Upper lobe of left lung (tissue), 6 donors: ENCODE measurements around the gene MAGI2. TPM values are rescaled to one million over a fixed set of nuclear protein-coding genes. Genes with fewer than 3 reads are reported as not detected.

Experiments used
- ATAC-seq, 2 donors: fragments of 200-7000 bp; cut with Tn5 transposase; one replicate each; pipeline ENCODE4 v1.9.1; 2022; ENCODE audit warnings: mild to moderate bottlenecking in 2 of 2, moderate library complexity in 2 of 2; ENCODE audit not compliant: low FRiP score in 2 of 2
- DNase-seq, 2 donors: peaks; one replicate each; pipeline ENCODE4 v3.0.0-alpha.2; 2019 to 2020
- H3K27ac ChIP-seq, 4 donors: fragments of 200-600 bp; sonication (generic); one replicate each; pipeline ENCODE4 v1.5.1; 2016 to 2019
- H3K27me3 ChIP-seq, 4 donors: fragments of 200-600 bp; sonication (generic); one replicate each; pipeline ENCODE4 v1.5.1; 2017 to 2019
- H3K36me3 ChIP-seq, 4 donors: fragments of 200-600 bp; sonication (generic); one replicate each; pipeline ENCODE4 v1.5.1; 2016 to 2019
- H3K4me1 ChIP-seq, 4 donors: fragments of 200-600 bp; sonication (generic); one replicate each; pipeline ENCODE4 v1.5.1; 2018 to 2019
- H3K4me3 ChIP-seq, 4 donors: fragments of 200-600 bp; sonication (generic); one replicate each; pipeline ENCODE4 v1.5.1; 2017 to 2019; ENCODE audit warnings: mild to moderate bottlenecking in 2 of 4, moderate library complexity in 1 of 4
- H3K9me3 ChIP-seq, 4 donors: fragments of 200-600 bp; sonication (generic); one replicate each; pipeline ENCODE4 v1.5.1; 2018 to 2019
- EP300 ChIP-seq, 4 donors: sonication (generic); formaldehyde crosslinking; IDR thresholded peaks; one replicate each; pipeline ENCODE4 v1.5.1; 2017; ENCODE audit warnings: antibody characterized with exemption in 4 of 4, control low read depth in 2 of 4
- POLR2A ChIP-seq, 4 donors: fragments of 450-650 bp; IDR thresholded peaks; one replicate each; pipeline ENCODE4 v1.5.1; 2016 to 2017; ENCODE audit warnings: antibody characterized with exemption in 4 of 4, mild to moderate bottlenecking in 2 of 4
- POLR2AphosphoS5 ChIP-seq, 2 donors: sonication (generic); formaldehyde crosslinking; IDR thresholded peaks; one replicate each; pipeline ENCODE4 v1.5.1; 2017; ENCODE audit warnings: antibody characterized with exemption in 2 of 2
- WGBS, 2 donors: methylation state at CpG; one replicate each; pipeline ENCODE4 v1.1.5; 2017 to 2018; 5-methylcytosine and 5-hydroxymethylcytosine counted together
- total RNA-seq, 6 donors: library from RNA; depleted of rRNA in 4 of 6; stranded (reverse); fragments of >200 nt in 4 of 6; gene quantifications; one replicate each; pipeline versions ENCODE4 v1.1.0 to v1.2.1, GENCODE V29; 2016 to 2021
- TF ChIP-seq, protein P1 (sequence below), 6 experiments: fragments of 450-650 bp in 4 of 6; fragments of 200-600 bp in 2 of 6; sonication (generic) in 2 of 6; IDR thresholded peaks; one replicate each; pipeline ENCODE4 v1.5.1; 2016 to 2019; ENCODE audit warnings: antibody characterized with exemption in 6 of 6
- donor health status: DM: no; HTN: no; CAD: no; lungs with moderate emphysema.
- donor health status: DM: no; HTN: yes; CAD: no; lungs with severe emphysema.

Gene MAGI2
- total RNA-seq, 6 donors from 2014 or later, result 7.9 to 84.9 (median 11.8) TPM

DNA sequence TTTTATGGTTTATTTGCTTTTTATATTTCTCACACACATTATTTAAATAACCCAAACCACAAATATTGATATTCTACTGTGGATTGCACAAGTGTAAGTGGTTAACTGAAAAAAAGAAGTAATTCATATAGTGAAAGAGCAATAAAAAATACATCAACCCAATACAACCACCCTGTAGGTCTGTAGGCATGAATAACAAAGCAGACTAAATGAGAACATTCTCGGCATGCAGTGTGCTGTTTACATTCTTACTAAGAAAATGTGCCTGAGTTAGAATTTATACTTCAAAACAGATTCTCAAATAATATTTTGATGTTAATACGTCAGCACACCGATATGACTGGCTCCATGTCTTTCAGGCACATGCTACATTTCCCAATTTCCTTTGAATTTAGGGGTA, 660.8 kb downstream of the MAGI2 start:
- H3K36me3 ChIP-seq, result no peaks in the 10 kb centered on the region
- no peaks in the 10 kb centered on the region for H3K4me1 ChIP-seq
- DNase-seq (no peak), ATAC-seq (no peak)
- H3K27ac ChIP-seq, result no peak overlapping the region
- no peaks in the 10 kb centered on the region for H3K27me3 ChIP-seq
- TF ChIP-seq EP300 (IDR thresholded peaks at IDR 0.05), result no peak
- 78 to 85% methylated on average over 3 of the region's 3 CpGs for WGBS, 2 donors
- H3K9me3 ChIP-seq, result peaks cover 0 to 4% (median 0%) of the 10 kb centered on the region in 4 donors
- no peak overlapping the region for H3K4me3 ChIP-seq

- 62 to 64% methylated on average over 6 of the region's 6 CpGs for WGBS, 2 donors
These were observed 661.5 kb downstream of the MAGI2 start for GRCh38 chr7:78792006-78792405.

DNA sequence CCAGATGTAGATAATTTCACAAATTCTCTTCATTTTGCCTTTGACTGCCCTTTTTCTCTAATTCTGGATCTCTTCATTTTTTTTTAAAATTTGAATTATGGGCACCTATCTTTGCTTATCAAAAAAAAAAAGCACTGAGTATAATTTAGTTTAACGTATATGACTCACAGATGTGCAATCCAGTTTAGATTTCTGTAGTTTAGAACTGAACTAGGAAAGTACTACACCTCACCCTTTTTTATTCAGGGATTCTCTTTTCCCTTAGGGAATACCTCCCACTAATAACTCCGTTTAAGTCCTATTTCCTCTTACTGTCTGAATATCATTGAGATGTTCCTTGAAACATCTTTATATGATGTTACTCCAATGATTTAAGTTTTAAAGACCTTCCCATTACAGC, 665.0 kb downstream of the MAGI2 start:
- DNase-seq, result no peak
- WGBS, 2 donors, result 58 to 59% methylated on average over 2 of the region's 2 CpGs
- Histone ChIP-seq H3K36me3 (no peaks in the 10 kb centered on the region), H3K4me3 (no peak overlapping the region), H3K27me3 (no peaks in the 10 kb centered on the region), H3K27ac (no peak overlapping the region), H3K9me3 (no peaks in the 10 kb centered on the region), H3K4me1 (no peaks in the 10 kb centered on the region)
- TF ChIP-seq POLR2A (IDR thresholded peaks at IDR 0.05) (no peak), POLR2AphosphoS5 (IDR thresholded peaks at IDR 0.05) (no peak), EP300 (IDR thresholded peaks at IDR 0.05) (no peak)
- TF ChIP-seq, protein P1, sequence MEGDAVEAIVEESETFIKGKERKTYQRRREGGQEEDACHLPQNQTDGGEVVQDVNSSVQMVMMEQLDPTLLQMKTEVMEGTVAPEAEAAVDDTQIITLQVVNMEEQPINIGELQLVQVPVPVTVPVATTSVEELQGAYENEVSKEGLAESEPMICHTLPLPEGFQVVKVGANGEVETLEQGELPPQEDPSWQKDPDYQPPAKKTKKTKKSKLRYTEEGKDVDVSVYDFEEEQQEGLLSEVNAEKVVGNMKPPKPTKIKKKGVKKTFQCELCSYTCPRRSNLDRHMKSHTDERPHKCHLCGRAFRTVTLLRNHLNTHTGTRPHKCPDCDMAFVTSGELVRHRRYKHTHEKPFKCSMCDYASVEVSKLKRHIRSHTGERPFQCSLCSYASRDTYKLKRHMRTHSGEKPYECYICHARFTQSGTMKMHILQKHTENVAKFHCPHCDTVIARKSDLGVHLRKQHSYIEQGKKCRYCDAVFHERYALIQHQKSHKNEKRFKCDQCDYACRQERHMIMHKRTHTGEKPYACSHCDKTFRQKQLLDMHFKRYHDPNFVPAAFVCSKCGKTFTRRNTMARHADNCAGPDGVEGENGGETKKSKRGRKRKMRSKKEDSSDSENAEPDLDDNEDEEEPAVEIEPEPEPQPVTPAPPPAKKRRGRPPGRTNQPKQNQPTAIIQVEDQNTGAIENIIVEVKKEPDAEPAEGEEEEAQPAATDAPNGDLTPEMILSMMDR (IDR thresholded peaks at IDR 0.05), result no peak
- no peak for ATAC-seq

More at GRCh38 chr7:78792006-78792405, 661.5 kb downstream of the MAGI2 start:
- no peaks in the 10 kb centered on the region for H3K27me3 ChIP-seq
- TF ChIP-seq EP300 (IDR thresholded peaks at IDR 0.05), result no peak
- TF ChIP-seq POLR2A (IDR thresholded peaks at IDR 0.05), result no peak
- TF ChIP-seq POLR2AphosphoS5 (IDR thresholded peaks at IDR 0.05), result no peak
- TF ChIP-seq, protein P1 (IDR thresholded peaks at IDR 0.05), result no peak
- H3K9me3 ChIP-seq, result peaks cover 0 to 4% (median 0%) of the 10 kb centered on the region in 4 donors
- ATAC-seq, result no peak
- H3K4me3 ChIP-seq, result no peak overlapping the region
- no peak for DNase-seq
- no peaks in the 10 kb centered on the region for H3K36me3 ChIP-seq
- no peaks in the 10 kb centered on the region for H3K4me1 ChIP-seq
- H3K27ac ChIP-seq, result no peak overlapping the region

DNA sequence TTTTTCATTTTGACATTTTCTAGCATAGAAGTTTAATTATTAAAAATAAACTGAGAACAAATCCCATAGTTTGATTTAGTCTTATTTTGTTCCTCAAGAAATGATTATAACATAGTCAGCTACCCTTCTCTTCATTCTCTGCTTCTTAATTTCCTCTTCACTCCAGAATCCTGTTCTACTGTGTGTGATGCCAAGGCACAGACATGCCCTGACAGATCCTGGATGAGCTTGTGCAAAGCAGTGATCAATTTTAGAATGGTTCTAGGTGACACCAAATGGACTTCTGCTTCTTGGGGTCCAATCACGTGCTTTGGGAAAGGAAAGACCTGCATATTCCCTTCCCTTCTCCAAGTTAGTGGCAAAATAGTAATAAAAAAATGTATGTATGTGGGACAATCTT, 665.6 kb downstream of the MAGI2 start:
- no peaks in the 10 kb centered on the region for H3K36me3 ChIP-seq
- ATAC-seq (no peak), DNase-seq (no peak)
- no peaks in the 10 kb centered on the region for H3K9me3 ChIP-seq
- H3K27ac ChIP-seq, result no peak overlapping the region
- 87 to 96% methylated on average over 1 of the region's 1 CpG for WGBS, 2 donors
- H3K4me1 ChIP-seq, result no peaks in the 10 kb centered on the region
- H3K4me3 ChIP-seq, result no peak overlapping the region
- H3K27me3 ChIP-seq, result no peaks in the 10 kb centered on the region
- TF ChIP-seq POLR2AphosphoS5 (IDR thresholded peaks at IDR 0.05) (no peak), EP300 (IDR thresholded peaks at IDR 0.05) (no peak), POLR2A (IDR thresholded peaks at IDR 0.05) (no peak)
- TF ChIP-seq, protein P1 (IDR thresholded peaks at IDR 0.05), result no peak

GRCh38 chr7:78786055-78786454, 667.4 kb downstream of the MAGI2 start:
- no peaks in the 10 kb centered on the region for H3K36me3 ChIP-seq
- H3K9me3 ChIP-seq, result no peaks in the 10 kb centered on the region
- WGBS, 2 donors, result 76 to 86% methylated on average over 2 of the region's 2 CpGs
- TF ChIP-seq EP300 (IDR thresholded peaks at IDR 0.05), result no peak
- TF ChIP-seq, protein P1 (IDR thresholded peaks at IDR 0.05), result no peak
- TF ChIP-seq POLR2A (IDR thresholded peaks at IDR 0.05), result no peak
- no peak for TF ChIP-seq POLR2AphosphoS5 (IDR thresholded peaks at IDR 0.05)
- no peak overlapping the region for H3K4me3 ChIP-seq
- no peak for DNase-seq
- H3K27me3 ChIP-seq, result no peaks in the 10 kb centered on the region
- H3K4me1 ChIP-seq, result no peaks in the 10 kb centered on the region
- ATAC-seq, result no peak
- H3K27ac ChIP-seq, result no peak overlapping the region
